GM21529 (cell line): ENCODE results near the gene RFXAP.
"Not testable (repeated sequence)": the region's sequence is repeated elsewhere in the genome, so short reads cannot be mapped to it uniquely, and the experiment has no call there.

Experiments used
- ATAC-seq: cut with Tn5 transposase; IDR thresholded peaks from one replicate; pipeline ENCODE4 v1.9.1; 2021; ENCODE audit not compliant: unreplicated experiment

The RFXAP gene, protein sequence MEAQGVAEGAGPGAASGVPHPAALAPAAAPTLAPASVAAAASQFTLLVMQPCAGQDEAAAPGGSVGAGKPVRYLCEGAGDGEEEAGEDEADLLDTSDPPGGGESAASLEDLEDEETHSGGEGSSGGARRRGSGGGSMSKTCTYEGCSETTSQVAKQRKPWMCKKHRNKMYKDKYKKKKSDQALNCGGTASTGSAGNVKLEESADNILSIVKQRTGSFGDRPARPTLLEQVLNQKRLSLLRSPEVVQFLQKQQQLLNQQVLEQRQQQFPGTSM

GRCh38 chr13:36818804-36819738 is at the start of gene RFXAP:
TSS of gene RFXAP (plus strand) at chr13:36819222. CDS start at chr13:36819358, 136 bp downstream.
- peak; percentile 79 for ATAC-seq

GRCh38 chr13:36769545-36769944 is 49.5 kb upstream of the RFXAP start:
- ATAC-seq, result no peak

GRCh38 chr13:36770741-36771140 is 48.3 kb upstream of the RFXAP start:
- no peak for ATAC-seq

DNA sequence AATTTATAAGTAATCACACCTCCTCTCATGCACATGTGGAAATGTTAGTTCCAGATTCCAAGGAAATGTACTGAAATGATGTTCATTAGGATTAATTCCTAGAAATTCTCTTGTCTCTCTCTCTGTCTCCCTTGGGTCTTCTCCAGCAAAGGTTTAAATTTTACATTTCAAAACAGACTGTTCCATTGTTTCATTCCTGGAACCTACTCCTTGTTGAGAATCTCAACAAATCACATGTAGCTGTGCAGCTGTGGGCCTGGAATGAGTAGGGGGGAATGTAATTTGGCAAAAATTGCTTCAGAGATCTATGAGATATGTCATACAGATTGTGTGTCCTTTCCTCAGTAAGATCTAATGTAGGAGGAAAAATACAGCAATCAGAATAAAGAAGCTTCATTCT is 46.2 kb upstream of the RFXAP start:
- ATAC-seq, result no peak

GRCh38 chr13:36774931-36775330 is 44.1 kb upstream of the RFXAP start:
- ATAC-seq, result no peak

DNA sequence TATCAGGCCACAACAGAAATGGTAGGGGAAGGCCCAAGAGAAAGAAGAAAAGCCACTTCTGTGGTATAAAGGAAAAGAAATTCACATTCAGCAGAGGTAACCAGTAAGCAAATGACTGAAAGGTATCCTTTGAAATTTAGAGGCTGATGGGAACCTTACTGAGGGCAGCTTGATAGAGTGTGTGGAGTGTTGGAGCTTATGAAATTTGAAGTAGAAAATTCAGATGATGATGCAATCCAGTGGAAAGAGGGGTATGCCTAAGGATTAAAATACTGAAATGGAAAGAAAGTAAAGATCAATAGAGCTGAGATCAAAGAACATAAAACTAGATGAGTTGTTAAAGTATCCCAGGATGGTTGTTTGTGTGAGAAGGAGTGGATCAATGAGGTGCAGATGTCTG is 42.8 kb upstream of the RFXAP start:
- ATAC-seq, result no peak

GRCh38 chr13:36778083-36778671 is 40.8 kb upstream of the RFXAP start:
- ATAC-seq, result peak; percentile 63

DNA sequence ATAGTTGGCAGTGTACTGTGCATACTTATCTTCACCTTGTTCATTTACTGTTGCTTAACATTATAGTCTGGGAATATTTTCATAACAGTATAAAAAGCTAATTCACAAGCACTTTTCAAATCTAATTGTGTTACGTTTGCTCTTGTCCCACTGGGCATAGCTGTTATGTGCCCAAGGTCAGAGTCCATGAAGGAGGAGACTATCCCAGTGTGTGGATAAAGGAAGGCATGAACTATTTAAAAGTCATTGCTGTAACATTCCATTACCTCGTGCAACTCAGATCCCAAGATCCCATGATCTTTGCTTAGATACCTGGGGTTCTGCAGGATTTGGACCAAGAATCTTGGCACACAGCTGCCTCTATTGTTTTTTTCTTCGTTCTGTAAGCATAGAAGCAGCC is 35.1 kb upstream of the RFXAP start:
- ATAC-seq, result no peak

DNA sequence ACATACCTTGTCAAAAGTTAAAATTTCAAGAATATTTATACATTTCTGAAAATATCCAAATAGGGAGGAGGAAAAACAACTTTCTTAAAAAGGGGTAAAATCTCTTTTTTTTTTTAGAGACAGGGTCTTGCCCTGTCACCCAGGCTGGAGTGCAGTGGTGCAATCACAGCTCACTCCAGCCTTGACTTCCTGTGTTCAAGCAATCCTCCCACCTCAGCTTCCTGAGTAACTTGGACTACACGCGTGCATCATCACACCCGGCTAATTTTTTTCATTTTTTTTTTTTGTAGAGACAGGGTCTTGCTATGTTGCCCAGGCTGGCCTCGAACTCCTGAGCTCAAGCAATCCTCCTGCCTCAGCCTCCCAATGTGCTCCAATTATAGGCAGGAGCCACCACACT is 32.8 kb upstream of the RFXAP start:
- not testable (repeated sequence) for ATAC-seq

GRCh38 chr13:36787181-36787580 is 31.8 kb upstream of the RFXAP start:
- ATAC-seq, result no peak

DNA sequence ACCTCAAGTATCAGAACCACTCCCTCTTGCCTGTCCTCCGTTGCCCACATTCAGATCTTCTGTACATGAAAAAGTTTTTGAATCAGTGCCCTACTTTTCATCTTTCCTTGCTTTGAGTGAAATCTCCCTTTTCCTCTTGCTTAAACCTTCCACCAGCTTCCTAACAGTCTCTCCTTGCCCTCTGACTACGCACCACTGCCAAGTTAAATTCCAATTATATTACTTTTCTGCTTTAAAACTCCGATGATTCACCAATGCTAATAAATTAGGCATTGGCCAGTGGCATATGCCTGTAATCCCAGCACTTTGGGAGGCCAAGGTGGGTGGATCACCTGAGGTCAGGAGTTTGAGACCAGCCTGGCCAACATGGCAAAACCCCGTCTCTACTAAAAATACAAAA is 30.7 kb upstream of the RFXAP start:
- ATAC-seq, result no peak

GRCh38 chr13:36789061-36789460 is 30.0 kb upstream of the RFXAP start:
- ATAC-seq, result no peak

GRCh38 chr13:36789730-36790129 is 29.3 kb upstream of the RFXAP start:
- no peak for ATAC-seq

DNA sequence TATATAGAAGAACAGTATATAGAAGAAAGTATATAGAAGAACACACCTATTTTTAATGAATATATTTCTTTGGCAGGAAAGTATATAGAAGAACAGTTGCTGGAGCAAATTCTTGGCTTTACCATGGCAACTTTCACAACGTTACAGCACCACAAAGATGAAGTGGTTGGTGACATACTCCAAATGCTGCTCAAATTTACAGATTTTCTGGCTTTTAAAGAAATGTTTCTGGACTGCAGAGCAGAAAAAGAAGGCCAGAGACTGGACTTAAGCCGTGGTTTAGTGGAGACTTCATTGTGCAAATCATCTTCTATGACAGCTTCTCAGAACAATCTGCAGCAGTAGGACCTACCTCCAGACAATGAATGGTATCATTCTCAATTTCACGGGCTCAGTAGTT is 24.3 kb upstream of the RFXAP start:
- no peak for ATAC-seq

GRCh38 chr13:36795463-36795862 is 23.6 kb upstream of the RFXAP start:
- no peak for ATAC-seq

GRCh38 chr13:36796052-36796451 is 23.0 kb upstream of the RFXAP start:
- no peak for ATAC-seq

DNA sequence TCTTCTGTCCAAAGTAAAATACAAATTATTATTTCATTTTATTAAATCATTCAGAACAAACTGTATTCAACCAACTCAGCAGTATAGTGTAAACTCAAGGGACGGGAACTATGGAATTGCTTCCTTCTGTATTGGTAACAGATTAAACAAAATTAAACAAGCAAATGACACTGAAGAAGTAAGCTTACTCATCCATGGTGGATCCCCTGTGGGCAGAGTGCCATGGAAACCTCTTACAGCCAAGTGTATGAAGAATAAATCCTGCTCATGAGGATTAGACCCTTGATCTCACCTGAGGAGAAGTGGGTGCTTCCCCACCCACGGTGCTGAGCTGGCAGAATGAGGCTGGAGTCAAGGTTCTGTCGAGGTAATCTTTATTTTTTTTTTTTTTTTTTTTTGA is 18.0 kb upstream of the RFXAP start:
- ATAC-seq, result no peak

DNA sequence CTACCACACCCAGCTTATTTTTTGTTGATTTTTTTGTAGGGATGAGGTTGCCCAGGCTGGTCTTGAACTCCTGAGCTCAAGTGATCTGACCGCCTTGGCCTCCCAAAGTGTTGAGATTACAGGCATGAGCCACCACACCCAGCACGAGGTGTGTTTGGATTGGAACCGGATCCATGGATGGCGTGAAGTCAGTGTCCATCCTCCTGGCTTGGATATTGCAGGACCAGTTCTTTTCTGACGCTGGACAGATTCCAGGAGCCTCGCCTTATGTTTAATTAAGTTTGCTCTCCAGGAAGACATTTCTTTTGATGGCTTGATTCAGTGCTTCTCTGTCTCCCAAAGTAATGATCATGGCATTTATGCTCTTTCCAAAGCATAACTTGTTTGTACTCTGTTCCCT is 14.4 kb upstream of the RFXAP start:
- no peak for ATAC-seq

DNA sequence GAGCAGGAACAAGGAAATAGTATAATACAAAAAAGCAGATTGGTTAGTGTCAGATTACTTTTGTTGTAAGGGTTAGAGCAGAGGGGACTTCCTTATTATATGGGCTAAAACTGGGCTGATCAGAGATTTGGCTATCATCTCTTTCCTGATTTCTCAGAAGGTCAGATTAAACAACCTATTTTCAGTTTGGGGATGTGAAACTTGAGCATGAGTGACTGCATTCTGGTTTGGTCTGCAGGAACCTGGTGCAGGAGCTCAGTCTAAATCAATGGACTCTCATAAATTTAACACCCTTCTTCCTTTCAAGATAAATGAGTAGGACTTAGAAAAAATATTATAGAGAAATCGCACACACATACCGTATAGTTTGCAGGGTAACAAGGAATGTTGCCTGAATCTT is 12.9 kb upstream of the RFXAP start:
- ATAC-seq, result peak; percentile 53

GRCh38 chr13:36807616-36808015 is 11.4 kb upstream of the RFXAP start:
- no peak for ATAC-seq

DNA sequence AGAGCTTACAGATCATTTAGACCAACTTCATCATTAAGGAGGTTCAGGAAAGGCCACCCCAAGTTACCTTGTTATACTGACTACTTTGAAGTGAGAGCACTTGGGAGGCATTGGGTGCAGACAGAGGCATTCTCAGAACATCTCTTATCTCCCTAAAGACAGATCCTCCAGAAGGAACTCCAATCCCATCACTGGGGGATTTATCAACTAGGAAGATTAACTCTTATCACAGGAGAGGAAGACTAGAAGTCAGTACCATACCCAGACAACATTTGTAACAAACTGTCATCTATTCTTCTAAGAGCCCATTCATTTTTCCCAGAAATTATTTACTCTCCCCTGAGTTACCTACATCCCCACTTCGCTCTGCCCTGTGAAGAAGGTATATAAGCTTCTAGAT is 5.8 kb upstream of the RFXAP start:
- no peak for ATAC-seq

DNA sequence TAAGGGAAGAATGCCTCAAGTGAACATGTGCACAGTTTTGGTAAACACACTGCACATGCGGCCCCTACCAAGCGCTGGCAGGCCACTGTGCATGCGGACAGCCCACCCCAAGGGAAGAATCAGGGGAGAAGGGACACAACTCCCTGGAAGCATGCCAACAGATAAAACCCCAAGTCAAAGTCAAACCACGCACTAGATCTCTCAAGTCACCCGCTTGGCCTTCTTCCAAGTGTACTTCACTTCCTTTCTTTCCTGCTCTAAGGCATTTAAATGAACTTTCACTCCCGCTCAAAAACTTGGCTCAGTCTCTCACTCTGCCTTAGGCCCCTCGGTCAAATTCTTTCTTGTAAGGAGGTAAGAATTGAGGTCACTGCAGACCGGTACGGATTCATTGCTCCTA is 4.6 kb upstream of the RFXAP start:
- no peak for ATAC-seq
